NOMO-1 treated with DMSO at 0.1 percent for 48 hours (cell line): Measurements from ENCODE around the gene CATSPERZ.

Source experiments
- DNase-seq: peaks from one replicate; lab custom pipeline; 2025; ENCODE audit not compliant: unreplicated experiment; lab: John Stamatoyannopoulos, UW

The CATSPERZ gene

GRCh38 chr11:64284962-64285884 is 14.9 kb upstream of the CATSPERZ start, which contains the start of gene GPR137:
Gene GPR137 (plus strand): TSS chr11:64285848. CDS start chr11:64286525, 677 bp downstream.
- peak; percentile 63 for DNase-seq

GRCh38 chr11:64285885-64286800 is 14.0 kb upstream of the CATSPERZ start:
- no peak for DNase-seq

DNA sequence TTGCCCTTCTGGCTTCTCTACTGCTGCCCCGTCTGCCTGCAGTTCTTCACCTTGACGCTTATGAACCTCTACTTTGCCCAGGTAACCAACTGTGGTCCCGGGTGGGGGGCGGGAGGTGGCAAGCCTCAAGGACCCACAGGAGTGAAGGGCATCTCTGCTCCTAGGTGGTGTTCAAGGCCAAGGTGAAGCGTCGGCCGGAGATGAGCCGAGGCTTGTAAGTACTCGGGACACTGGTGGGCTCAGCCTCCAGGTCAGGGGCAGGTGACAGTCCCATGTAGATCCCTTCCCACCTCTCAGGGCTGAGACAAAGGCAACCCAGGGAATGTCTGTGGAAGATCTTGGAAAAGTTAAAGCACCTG is 13.4 kb upstream of the CATSPERZ start:
- no peak for DNase-seq

DNA sequence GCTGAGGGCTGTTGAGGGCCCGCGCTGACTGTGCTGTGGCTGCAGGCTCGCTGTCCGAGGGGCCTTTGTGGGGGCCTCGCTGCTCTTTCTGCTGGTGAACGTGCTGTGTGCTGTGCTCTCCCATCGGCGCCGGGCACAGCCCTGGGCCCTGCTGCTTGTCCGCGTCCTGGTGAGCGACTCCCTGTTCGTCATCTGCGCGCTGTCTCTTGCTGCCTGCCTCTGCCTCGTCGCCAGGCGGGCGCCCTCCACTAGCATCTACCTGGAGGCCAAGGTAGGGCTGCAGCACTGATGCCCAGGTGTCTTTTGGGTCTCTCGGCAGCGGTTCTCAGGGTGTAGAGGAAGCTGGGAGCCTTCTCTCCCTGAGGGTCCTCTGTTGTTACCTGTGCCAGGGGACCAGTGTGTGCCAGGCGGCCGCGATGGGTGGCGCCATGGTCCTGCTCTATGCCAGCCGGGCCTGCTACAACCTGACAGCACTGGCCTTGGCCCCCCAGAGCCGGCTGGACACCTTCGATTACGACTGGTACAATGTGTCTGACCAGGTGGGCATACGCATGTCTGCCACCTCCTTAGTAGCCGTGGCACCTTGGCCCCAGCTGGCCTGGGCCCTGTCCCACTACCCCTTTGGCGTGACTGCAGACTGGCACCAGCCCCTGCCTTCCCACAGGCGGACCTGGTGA is 12.3 kb upstream of the CATSPERZ start:
- DNase-seq = no peak

GRCh38 chr11:64288353-64288750 is 11.8 kb upstream of the CATSPERZ start:
- no peak for DNase-seq

DNA sequence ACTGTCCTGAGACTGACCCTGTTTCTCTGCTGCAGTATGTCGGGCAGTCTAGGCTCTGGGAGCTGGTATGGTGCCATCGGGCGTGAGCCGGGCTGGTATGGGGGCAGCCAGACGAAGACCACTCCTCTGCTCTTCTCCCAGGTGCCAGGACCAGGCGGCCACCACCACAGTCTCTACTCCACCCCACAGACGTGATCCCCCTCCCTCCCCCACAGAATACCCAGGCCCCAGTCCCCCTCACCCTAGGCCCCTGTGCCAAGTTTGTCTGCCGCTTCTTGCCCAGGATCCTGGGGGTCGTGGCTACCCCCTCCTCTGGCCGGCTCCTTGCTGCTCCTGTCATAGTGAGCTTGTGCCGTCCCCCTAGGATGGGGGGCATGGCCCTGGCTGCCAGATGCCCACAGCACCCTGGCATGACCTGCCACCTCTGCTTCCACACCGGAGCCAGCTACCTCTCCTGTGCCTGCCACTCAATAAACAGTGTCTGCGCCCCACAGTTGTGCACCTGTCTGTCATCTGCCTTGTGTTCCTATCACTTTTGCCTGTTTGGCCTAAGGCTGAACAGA is 11.1 kb upstream of the CATSPERZ start:
- no peak for DNase-seq

DNA sequence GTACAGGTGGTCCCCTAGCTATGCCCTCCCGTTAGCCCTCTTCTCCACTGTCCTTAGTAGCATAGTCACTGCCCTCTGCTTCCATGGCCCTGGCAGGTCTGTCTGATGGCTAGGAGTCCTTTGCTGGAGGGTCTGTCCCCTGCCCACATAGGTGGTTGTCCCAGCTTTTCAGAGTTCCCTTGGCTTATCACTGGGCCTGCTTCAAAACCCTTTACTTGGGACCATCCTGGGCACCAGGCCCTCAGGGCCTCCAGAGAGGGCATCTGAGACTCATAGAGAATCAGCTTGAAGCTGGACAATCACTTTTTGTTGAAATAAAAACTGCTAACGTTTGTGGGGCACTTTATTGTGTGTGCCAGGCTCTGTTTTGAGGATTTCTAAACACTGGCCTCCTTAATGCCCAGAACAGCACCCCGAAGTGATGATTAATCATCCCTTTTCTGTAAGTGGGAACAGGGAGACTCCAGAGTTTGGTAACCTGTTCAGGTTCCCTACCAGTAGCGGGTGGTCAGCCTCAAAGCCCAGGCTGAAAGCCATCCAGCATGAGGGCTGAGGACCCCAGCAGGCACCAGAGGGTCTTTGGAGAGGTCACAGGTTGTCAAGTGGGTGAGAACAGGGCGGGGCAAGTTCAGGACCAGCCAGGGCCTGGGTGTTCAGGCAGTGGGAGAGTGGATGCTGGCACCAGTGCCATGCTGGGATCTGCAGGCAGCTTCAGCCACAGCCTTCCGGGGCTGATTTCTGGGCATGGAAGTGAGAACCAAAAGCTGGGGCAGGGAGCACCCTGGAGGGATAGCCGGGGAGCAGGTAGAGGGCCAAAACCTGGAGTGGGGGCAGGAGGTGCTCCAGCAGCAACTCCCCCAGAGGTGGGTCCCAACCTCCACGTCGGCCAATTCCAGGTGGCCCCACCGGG is 9.6 kb upstream of the CATSPERZ start:
- no peak for DNase-seq

DNA sequence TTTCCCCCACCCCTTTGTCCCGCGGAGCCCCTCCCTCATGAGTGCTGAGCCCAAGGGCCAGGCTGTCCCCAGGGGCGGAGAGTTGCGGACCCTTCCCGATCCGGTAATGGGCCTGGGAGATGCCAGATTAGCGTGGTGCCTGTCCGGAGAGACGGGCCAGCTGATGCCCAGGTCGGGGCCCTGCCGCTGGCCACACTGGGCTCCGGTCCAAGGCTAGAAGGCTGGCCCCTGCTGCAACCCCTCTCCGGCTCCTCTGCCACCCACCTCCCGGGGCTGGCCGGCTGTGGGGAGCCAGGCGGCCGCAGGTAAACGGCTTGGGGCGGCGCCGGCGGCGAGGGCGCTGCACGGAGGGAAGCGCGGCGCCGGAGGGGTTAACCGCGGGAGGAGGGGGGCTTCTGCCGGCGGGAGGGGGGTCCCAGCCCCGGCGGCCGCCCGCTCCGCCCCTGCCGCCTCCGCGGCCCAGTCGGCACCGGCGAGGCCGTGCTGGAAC is 8.9 kb upstream of the CATSPERZ start, which contains the start of gene KCNK4:
TSS of gene KCNK4 (plus strand) at position 41 of the 490 bp plus-strand sequence. CDS start 1,717 bp downstream, outside the sequence.
- DNase-seq = no peak

DNA sequence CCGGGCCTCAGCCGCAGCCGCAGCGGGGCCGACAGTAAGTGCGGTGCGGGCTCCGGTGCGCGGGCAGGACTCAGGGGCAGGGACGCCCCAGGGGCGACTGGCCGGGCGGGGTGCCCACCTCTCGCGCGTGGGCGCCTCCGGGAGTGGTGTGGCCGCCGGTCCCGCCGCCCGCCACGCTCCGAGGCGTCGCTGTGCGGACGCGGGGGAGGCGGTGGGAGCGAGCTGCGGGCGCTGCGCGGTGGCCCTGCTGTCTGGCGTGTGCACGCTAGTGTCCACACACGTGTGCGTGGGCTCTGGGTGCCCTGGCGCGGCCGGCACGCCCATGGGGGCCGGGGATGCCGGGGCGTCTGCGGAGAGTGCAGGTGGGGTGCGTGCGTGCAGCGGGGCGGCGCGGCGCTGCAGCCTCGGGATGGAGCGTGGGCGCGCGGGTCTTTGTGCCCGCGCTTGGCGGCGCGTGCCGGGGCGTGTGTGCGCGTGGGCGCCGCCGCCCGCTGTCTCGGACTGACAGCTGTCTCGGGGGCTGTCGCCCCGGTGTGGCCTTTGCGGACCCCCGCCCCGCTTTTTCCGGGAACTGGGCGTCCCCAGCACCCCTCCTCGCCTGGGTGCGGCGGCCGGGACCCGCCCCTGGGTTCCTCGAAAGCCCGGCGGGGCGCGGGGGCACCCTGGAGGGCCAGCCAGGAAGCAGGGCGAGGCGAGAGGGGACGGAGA is 8.3 kb upstream of the CATSPERZ start:
- DNase-seq = no peak

DNA sequence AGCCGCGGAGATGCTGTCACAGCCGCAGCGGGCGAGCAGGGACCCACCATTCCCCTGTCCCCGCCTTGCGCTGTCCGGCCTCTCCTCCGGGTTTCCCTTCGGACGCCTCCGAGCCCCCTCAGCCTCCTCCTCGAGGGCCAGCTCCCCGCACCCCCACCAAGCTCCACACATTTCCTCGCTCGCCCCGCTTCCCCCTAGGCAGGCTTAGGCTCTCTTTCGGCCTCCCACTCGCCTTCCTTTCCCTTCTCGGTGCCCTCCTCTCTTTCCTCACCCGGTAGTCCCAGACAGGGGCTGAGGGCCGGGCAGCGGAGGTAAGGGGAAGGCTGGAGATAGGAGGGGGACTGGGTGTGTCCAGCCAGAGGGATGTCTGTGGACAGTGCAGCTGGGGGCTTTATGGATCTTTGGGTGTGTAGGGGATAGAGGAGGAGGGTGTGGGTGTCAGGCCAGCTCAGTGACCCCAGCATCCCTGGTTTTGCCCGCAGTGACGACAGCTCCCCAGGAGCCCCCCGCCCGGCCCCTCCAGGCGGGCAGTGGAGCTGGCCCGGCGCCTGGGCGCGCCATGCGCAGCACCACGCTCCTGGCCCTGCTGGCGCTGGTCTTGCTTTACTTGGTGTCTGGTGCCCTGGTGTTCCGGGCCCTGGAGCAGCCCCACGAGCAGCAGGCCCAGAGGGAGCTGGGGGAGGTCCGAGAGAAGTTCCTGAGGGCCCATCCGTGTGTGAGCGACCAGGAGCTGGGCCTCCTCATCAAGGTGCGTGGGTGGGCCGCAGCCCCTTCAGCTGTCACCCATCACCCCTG is 7.5 kb upstream of the CATSPERZ start:
- no peak for DNase-seq

DNA sequence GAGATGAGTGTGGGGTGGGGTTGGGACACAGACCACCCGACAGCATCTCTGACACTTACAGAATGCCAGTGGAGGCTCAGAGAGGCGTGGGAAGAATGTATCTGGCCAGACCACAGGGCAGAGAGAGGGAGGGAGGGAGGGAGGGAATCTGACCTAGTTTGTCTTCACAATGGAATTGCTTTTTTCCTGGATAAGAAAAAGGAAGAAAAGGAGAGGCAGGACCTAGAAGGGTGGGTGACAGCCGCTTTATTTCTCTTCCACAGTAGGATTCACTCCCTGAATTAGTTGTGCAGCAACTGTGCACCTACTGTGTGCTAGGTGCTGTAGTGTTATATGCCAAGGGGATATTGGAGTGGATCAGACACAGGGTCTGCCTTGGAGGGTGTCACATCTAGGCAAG is 5.4 kb upstream of the CATSPERZ start:
- DNase-seq = no peak

DNA sequence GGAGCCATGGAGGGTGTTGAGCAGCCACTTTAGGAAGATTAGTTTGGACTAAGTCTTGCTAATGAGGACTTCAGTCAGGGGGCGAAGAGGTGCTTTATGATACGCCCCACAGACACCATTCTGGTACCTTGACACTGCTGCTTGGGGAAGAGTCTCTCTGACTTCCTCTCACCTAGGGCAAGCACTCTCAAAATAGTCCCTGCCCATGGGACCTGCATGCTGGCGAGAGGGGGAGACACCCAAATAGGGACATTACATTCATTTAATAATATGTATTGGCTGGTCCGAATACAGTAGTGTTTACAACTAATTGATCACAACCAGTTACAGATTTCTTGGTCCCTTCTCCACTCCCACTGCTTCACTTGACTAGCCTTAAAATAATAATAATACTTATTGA is 4.4 kb upstream of the CATSPERZ start:
- DNase-seq = no peak

GRCh38 chr11:64296236-64296635 is 3.9 kb upstream of the CATSPERZ start:
- no peak for DNase-seq

DNA sequence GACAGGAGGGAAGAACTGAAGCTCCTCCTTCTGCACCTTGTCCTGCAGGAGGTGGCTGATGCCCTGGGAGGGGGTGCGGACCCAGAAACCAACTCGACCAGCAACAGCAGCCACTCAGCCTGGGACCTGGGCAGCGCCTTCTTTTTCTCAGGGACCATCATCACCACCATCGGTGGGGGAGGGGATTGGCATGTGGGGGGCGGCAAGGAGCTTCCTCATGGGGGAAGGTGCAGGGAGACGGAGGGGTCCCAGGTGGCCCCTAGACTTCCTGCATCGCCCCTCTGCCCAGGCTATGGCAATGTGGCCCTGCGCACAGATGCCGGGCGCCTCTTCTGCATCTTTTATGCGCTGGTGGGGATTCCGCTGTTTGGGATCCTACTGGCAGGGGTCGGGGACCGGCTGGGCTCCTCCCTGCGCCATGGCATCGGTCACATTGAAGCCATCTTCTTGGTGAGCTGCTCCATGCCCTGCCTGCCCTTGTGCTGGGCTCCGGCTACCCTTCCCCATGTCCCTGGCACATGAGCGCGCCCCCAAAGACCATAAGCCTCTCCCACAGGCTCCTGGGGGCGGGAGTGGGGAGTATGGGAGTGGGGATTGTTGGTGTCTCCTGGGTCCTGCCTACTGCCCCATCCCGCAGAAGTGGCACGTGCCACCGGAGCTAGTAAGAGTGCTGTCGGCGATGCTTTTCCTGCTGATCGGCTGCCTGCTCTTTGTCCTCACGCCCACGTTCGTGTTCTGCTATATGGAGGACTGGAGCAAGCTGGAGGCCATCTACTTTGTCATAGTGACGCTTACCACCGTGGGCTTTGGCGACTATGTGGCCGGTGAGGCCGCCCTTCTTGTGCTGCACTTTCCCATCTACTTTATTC is 3.1 kb upstream of the CATSPERZ start:
- no peak for DNase-seq

DNA sequence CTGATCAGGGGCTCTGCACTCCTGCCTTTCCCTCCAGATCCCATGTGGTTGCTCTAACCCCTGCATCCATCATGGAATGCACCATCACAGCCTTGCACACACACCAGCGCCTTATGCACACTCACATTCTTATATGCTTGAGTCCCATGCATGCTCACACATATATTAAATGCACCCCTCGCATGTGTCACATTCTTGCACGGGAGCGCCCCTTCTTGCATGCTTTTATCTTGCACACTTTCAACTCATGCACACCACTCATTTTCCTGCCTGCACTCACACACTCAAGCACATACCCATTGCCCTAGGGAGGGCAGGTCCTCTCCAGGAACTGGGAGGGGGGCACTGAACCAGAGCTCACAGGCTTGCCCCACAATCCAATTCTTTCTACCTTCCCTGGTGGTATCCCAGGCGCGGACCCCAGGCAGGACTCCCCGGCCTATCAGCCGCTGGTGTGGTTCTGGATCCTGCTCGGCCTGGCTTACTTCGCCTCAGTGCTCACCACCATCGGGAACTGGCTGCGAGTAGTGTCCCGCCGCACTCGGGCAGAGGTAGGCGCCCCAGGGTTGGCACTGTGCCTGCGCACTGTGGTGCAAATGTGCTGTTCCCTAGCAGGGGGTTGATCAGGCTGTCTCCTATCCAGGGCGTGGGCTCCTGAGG is 2.3 kb upstream of the CATSPERZ start:
- no peak for DNase-seq

DNA sequence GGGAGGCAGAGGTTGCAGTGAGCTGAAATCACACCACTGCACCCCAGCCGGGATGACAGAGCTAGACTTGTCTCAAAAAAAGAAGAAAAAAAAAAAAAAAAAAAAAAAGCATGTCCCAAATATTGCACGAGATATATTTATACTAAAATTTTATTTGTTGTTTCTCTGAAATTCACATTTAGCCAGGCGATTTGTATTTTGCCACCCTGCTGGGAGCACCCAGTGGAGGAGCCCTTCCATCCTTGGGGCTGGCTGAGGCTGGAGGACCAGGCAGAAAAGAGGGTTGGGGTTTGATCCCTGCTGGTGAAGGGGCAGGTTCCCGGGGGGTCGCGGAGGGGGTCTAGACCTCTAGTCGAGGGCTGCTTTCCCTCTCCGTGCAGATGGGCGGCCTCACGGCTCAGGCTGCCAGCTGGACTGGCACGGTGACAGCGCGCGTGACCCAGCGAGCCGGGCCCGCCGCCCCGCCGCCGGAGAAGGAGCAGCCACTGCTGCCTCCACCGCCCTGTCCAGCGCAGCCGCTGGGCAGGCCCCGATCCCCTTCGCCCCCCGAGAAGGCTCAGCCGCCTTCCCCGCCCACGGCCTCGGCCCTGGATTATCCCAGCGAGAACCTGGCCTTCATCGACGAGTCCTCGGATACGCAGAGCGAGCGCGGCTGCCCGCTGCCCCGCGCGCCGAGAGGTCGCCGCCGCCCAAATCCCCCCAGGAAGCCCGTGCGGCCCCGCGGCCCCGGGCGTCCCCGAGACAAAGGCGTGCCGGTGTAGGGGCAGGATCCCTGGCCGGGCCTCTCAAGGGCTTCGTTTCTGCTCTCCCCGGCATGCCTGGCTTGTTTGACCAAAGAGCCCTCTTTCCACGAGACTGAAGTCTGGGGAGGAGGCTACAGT is 952 bp upstream of the CATSPERZ start:
- no peak for DNase-seq
